ENCODE data around the gene CHAMP1.

DNA sequence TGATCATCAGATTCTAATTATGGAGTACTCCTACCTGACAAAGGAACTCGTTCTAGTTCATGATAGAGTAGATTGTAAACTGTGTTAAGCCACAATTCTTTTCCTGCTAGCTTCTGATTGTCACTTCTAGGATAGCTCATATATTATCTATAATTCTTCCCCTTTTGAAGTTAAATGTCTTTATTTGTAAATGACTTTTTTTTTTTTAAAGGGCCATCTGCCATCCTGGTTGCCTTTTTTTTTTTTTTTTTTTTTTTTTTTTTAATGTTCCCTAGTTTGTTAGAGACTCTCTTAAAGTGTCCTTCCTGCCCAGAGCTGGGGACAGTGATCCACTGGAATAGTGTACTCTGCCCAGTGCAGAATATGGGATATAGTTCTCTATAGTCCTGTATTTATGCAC lies 4.3 kb downstream of the CHAMP1 start:
- TF ChIP-seq ISL1 (CRISPR knock-in tag; IDR thresholded peaks at IDR 0.05), result no peak
- TF ChIP-seq, protein P1, sequence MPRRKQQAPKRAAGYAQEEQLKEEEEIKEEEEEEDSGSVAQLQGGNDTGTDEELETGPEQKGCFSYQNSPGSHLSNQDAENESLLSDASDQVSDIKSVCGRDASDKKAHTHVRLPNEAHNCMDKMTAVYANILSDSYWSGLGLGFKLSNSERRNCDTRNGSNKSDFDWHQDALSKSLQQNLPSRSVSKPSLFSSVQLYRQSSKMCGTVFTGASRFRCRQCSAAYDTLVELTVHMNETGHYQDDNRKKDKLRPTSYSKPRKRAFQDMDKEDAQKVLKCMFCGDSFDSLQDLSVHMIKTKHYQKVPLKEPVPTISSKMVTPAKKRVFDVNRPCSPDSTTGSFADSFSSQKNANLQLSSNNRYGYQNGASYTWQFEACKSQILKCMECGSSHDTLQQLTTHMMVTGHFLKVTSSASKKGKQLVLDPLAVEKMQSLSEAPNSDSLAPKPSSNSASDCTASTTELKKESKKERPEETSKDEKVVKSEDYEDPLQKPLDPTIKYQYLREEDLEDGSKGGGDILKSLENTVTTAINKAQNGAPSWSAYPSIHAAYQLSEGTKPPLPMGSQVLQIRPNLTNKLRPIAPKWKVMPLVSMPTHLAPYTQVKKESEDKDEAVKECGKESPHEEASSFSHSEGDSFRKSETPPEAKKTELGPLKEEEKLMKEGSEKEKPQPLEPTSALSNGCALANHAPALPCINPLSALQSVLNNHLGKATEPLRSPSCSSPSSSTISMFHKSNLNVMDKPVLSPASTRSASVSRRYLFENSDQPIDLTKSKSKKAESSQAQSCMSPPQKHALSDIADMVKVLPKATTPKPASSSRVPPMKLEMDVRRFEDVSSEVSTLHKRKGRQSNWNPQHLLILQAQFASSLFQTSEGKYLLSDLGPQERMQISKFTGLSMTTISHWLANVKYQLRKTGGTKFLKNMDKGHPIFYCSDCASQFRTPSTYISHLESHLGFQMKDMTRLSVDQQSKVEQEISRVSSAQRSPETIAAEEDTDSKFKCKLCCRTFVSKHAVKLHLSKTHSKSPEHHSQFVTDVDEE (CRISPR knock-in tag; IDR thresholded peaks at IDR 0.05), result no peak
- no peak for TF ChIP-seq ZNF8 (CRISPR knock-in tag; IDR thresholded peaks at IDR 0.05)
- TF ChIP-seq, protein P2, sequence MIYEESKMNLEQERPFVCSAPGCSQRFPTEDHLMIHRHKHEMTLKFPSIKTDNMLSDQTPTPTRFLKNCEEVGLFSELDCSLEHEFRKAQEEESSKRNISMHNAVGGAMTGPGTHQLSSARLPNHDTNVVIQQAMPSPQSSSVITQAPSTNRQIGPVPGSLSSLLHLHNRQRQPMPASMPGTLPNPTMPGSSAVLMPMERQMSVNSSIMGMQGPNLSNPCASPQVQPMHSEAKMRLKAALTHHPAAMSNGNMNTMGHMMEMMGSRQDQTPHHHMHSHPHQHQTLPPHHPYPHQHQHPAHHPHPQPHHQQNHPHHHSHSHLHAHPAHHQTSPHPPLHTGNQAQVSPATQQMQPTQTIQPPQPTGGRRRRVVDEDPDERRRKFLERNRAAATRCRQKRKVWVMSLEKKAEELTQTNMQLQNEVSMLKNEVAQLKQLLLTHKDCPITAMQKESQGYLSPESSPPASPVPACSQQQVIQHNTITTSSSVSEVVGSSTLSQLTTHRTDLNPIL (CRISPR knock-in tag; IDR thresholded peaks at IDR 0.05; ENCODE audit: low read depth), result no peak
- no peak for TF ChIP-seq TOX (CRISPR knock-in tag; IDR thresholded peaks at IDR 0.05; ENCODE audit: borderline replicate concordance)
- TF ChIP-seq, protein P3, sequence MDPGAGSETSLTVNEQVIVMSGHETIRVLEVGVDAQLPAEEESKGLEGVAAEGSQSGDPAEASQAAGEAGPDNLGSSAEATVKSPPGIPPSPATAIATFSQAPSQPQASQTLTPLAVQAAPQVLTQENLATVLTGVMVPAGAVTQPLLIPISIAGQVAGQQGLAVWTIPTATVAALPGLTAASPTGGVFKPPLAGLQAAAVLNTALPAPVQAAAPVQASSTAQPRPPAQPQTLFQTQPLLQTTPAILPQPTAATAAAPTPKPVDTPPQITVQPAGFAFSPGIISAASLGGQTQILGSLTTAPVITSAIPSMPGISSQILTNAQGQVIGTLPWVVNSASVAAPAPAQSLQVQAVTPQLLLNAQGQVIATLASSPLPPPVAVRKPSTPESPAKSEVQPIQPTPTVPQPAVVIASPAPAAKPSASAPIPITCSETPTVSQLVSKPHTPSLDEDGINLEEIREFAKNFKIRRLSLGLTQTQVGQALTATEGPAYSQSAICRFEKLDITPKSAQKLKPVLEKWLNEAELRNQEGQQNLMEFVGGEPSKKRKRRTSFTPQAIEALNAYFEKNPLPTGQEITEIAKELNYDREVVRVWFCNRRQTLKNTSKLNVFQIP (CRISPR knock-in tag; IDR thresholded peaks at IDR 0.05; ENCODE audit: borderline replicate concordance, low read depth), result no peak
- TF ChIP-seq OSR1 (CRISPR knock-in tag; IDR thresholded peaks at IDR 0.05), result no peak
- no peak for TF ChIP-seq RARB (CRISPR knock-in tag; IDR thresholded peaks at IDR 0.05)
- no peak for TF ChIP-seq ZC3H10 (CRISPR knock-in tag; IDR thresholded peaks at IDR 0.05)
- no peak for TF ChIP-seq ARNTL (CRISPR knock-in tag; IDR thresholded peaks at IDR 0.05; ENCODE audit: borderline replicate concordance, low read depth)
- TF ChIP-seq, protein P4, sequence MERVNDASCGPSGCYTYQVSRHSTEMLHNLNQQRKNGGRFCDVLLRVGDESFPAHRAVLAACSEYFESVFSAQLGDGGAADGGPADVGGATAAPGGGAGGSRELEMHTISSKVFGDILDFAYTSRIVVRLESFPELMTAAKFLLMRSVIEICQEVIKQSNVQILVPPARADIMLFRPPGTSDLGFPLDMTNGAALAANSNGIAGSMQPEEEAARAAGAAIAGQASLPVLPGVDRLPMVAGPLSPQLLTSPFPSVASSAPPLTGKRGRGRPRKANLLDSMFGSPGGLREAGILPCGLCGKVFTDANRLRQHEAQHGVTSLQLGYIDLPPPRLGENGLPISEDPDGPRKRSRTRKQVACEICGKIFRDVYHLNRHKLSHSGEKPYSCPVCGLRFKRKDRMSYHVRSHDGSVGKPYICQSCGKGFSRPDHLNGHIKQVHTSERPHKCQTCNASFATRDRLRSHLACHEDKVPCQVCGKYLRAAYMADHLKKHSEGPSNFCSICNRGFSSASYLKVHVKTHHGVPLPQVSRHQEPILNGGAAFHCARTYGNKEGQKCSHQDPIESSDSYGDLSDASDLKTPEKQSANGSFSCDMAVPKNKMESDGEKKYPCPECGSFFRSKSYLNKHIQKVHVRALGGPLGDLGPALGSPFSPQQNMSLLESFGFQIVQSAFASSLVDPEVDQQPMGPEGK (CRISPR knock-in tag; IDR thresholded peaks at IDR 0.05; ENCODE audit: borderline replicate concordance), result no peak
- TF ChIP-seq ZFP30 (CRISPR knock-in tag; IDR thresholded peaks at IDR 0.05), result no peak
- no peak for TF ChIP-seq TCF4 (CRISPR knock-in tag; IDR thresholded peaks at IDR 0.05; ENCODE audit: borderline replicate concordance)
